Choroid plexus epithelial cell (primary cell): ENCODE measurements around the gene DYRK1A.

Source experiments
- DNase-seq: peaks from one replicate; pipeline ENCODE4 v3.0.0-alpha.2; 2010; ENCODE audit warnings: low read depth
- H3K4me3 ChIP-seq: 2 replicates; pipeline ENCODE4 v1.5.1; 2011; ENCODE audit warnings: low read depth, mild to moderate bottlenecking, control low read depth, low read length, moderate library complexity
- TF ChIP-seq, protein P1 (sequence below): conservative IDR thresholded peaks from 2 replicates; pipeline ENCODE4 v1.5.1; 2011; ENCODE audit warnings: low read depth, mild to moderate bottlenecking, control low read depth, inconsistent platforms, low read length, moderate library complexity

The DYRK1A gene

DNA sequence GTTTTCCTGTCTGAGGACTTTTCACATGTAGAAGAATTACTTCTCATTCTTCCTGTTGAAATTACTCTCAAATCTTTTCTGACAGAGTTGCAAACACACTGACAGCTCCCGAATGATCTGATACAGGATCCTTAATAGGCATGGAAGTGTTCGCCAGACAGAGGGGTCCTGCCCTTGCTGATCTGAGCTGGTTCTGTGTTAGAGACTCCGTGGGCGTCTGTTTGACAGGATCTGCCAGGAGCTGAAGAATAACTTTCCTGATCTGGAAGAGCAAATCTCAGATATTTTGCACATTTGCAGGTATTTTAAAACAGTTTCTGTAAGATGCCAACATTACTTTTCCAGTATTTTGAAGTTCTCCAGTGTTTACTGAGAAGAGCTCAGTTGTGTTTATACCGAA is 202.3 kb downstream of the DYRK1A start:
- no peak for DNase-seq
- TF ChIP-seq, protein P1, sequence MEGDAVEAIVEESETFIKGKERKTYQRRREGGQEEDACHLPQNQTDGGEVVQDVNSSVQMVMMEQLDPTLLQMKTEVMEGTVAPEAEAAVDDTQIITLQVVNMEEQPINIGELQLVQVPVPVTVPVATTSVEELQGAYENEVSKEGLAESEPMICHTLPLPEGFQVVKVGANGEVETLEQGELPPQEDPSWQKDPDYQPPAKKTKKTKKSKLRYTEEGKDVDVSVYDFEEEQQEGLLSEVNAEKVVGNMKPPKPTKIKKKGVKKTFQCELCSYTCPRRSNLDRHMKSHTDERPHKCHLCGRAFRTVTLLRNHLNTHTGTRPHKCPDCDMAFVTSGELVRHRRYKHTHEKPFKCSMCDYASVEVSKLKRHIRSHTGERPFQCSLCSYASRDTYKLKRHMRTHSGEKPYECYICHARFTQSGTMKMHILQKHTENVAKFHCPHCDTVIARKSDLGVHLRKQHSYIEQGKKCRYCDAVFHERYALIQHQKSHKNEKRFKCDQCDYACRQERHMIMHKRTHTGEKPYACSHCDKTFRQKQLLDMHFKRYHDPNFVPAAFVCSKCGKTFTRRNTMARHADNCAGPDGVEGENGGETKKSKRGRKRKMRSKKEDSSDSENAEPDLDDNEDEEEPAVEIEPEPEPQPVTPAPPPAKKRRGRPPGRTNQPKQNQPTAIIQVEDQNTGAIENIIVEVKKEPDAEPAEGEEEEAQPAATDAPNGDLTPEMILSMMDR, result no peak
- no peak overlapping the region for H3K4me3 ChIP-seq

DNA sequence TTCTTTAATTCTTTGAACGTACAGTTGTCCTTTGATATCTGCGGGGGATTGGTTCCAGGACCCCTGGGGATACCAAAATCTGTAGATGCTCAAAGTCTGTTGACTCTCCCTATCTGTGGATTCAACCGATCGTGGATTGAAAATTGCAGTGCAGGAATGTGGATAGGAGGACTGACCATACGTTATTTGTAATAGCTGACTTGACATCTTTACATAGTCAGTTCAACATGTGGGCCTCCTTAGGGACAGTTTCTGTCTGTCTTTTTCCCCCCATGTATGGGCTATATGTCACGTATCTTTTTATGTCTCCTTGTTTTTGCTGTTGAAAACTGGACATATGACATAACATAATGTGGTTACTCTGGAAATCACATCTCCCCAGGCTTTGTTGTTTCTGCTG is 204.9 kb downstream of the DYRK1A start:
- H3K4me3 ChIP-seq, result no peak overlapping the region
- DNase-seq, result no peak
- TF ChIP-seq, protein P1, result no peak

DNA sequence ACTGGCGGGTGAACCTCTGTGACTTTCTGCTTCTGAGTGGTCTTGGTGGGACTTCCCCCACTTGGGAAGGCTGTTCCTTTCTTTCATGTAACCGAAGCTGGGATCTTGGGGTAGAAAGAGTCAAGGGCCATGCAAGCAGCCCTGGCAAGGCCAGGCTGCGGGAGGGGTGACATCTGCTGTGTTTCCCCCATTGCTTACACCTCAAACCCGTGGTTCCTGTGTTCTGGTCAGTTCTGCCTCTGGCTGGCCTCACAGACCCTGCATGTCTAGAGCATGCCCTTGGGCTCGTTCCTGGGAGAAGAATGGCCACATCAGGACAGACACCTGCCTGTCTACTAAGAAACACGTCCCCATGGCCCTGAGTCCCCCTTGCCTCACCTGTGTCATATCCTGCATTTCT is 207.7 kb downstream of the DYRK1A start:
- TF ChIP-seq, protein P1, result no peak
- no peak for DNase-seq
- no peak overlapping the region for H3K4me3 ChIP-seq

DNA sequence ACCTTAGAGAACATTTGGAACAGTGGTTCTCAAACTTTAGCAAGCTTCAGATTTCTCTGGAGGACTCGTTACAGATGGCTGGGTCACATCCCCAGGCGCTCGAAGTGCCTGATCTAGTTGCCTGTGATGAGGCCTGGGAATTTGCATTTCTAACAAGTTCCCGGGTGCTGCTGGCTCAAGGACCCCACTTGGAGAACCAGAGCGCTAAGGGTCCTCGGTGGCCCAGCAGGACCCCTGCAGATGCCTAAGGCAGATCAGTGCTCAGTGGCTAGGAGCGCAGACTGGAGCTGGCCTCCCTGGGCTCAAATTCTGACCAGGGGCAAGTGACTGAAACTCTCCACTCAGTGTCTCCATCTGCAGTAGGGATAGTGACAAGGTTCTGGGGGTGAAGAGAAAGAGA is 208.2 kb downstream of the DYRK1A start:
- TF ChIP-seq, protein P1, result no peak
- no peak overlapping the region for H3K4me3 ChIP-seq
- DNase-seq, result no peak

DNA sequence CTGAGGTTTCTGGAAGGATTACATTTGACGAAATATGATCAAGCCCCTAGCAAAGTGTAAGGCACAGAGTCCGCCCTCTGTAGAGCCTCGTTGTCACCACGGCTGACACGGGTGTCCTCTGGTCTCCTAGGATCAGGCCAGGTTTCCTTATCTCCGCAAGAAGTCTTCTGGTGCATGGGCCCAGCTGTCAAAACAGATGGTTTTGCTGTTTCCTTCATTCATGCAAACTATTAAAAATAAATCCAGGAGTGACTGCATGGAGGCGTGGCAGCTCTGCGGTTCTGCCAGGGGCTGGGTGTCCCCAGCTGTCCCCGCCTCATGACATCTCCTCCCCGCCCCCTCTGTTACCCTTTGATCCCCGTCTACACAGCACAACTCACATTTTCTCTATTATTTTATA is 209.0 kb downstream of the DYRK1A start:
- DNase-seq, result no peak
- TF ChIP-seq, protein P1, result no peak
- H3K4me3 ChIP-seq, result no peak overlapping the region
